Ascending aorta (tissue), 2 donors: Measurements from ENCODE around the gene SPDYE8. TPM values are rescaled to one million over a fixed set of nuclear protein-coding genes. Genes with fewer than 3 reads are reported as not detected.
"Not testable (repeated sequence)": the region's sequence is repeated elsewhere in the genome, so short reads cannot be mapped to it uniquely, and the experiment has no call there.

Experiments
- DNase-seq, 2 donors: peaks; one replicate each; pipeline ENCODE4 v3.0.0-alpha.2; 2019; ENCODE audit warnings: low spot score in 2 of 2
- H3K27ac ChIP-seq, 2 donors: fragments of 200-600 bp; sonication (generic); one replicate each; pipeline ENCODE4 v1.5.1; 2016 to 2017; ENCODE audit warnings: mild to moderate bottlenecking in 1 of 2
- H3K27me3 ChIP-seq: fragments of 200-600 bp; sonication (generic); one replicate; pipeline ENCODE4 v1.5.1; 2017
- H3K36me3 ChIP-seq, 2 donors: fragments of 200-600 bp; sonication (generic); one replicate each; pipeline ENCODE4 v1.5.1; 2016
- H3K4me1 ChIP-seq, 2 donors: fragments of 200-600 bp; sonication (generic); one replicate each; pipeline ENCODE4 v1.5.1; 2016 to 2017; ENCODE audit warnings: mild to moderate bottlenecking in 1 of 2
- H3K4me3 ChIP-seq, 2 donors: fragments of 200-600 bp; sonication (generic); one replicate each; pipeline ENCODE4 v1.5.1; 2016 to 2017; ENCODE audit warnings: mild to moderate bottlenecking in 1 of 2
- H3K9me3 ChIP-seq, 2 donors: fragments of 200-600 bp; sonication (generic); one replicate each; pipeline ENCODE4 v1.5.1; 2016
- intact Hi-C: fragments of 100-400 bp; cut with DNase I; formaldehyde crosslinking; loops from one replicate; pipeline ENCODE4 v1.15.1; 2023
- total RNA-seq: library from RNA; depleted of rRNA; stranded (reverse); fragments of >200 nt; gene quantifications from one replicate; pipeline ENCODE4 v1.1.0, GENCODE V29; 2016

SPDYE8 gene
- total RNA-seq, 1 donor from 2014 or later, result not detected

DNA sequence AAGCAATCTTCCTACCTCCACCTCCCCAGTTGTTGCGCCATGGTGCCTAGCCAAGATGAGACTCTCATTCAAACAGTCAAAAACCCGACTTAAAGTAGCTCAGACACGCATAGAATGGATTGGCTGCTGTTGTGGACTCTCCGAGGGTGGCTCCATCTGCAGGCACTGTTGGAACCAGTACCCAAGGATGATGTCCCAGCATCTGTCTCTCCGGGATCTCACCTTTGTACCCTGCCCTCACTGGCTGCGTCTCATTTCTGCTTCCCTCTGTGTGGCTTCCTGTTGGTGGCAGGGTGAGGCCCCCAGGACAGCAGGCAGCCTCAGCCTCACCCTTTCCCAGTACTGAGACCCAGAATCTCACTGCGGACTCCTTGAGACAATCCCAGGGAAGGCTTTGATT, 54.8 kb downstream of the SPDYE8 start:
- intact Hi-C loops, DNase-seq, H3K36me3 ChIP-seq, H3K27ac ChIP-seq, H3K27me3 ChIP-seq, H3K4me3 ChIP-seq, H3K4me1 ChIP-seq, H3K9me3 ChIP-seq: not testable (repeated sequence)

GRCh38 chr7:72971505-72971904, 58.1 kb downstream of the SPDYE8 start:
- H3K27ac ChIP-seq, intact Hi-C loops, H3K27me3 ChIP-seq, DNase-seq, H3K9me3 ChIP-seq, H3K36me3 ChIP-seq, H3K4me1 ChIP-seq, H3K4me3 ChIP-seq: not testable (repeated sequence)

Other genes with a start within 250 kb of the SPDYE8 start
- not detected for gene TYW1B, start 201.6 kb downstream of the SPDYE8 start, total RNA-seq
- gene POM121, start 104.7 kb downstream of the SPDYE8 start, total RNA-seq, result 39.8 TPM
- not detected for gene TRIM74, start 60.3 kb downstream of the SPDYE8 start, total RNA-seq
- not detected for gene SPDYE11, start 28.1 kb upstream of the SPDYE8 start, total RNA-seq
- gene SPDYE9, start 56.3 kb upstream of the SPDYE8 start, total RNA-seq, result not detected